ENCODE measurements around the gene PTPN3. TPM values are rescaled to one million over a fixed set of nuclear protein-coding genes. Genes with fewer than 3 reads are reported as not detected.

PTPN3 gene
- total and polyA plus RNA-seq, 2 experiments from 2014 or later: 1.4 to 2.6 TPM

GRCh38 chr9:109496841-109497225 lies 1.3 kb downstream of the PTPN3 start:
- Mint-ChIP-seq H3K9me3 (peaks cover 4% of the 10 kb centered on the region), H3K27ac (no peak overlapping the region), H3K4me3 (peak overlapping the region; percentile 73), H3K36me3 (ENCODE audit: low read depth) (no peaks in the 10 kb centered on the region; the same call in 2 of the 3 replicates), H3K27me3 (ENCODE audit: insufficient read depth, low read depth, poor library complexity) (peaks cover 42% of the 10 kb centered on the region), H3K4me1 (peaks cover 12% of the 10 kb centered on the region)
- Histone ChIP-seq H3K4me2 (peak overlapping the region; percentile 88), H3K27ac (ENCODE audit: low read depth) (no peak overlapping the region), H3F3A (replicated peaks; ENCODE audit: low read depth) (no peaks in the 10 kb centered on the region), H3K79me2 (replicated peaks; ENCODE audit: insufficient read depth) (no peaks in the 10 kb centered on the region), H3K4me1 (ENCODE audit: insufficient read depth) (peaks cover 20% of the 10 kb centered on the region), H2AFZ (no peak overlapping the region), H3K4me3 (peak overlapping the region; percentile 69), H3K9me2 (ENCODE audit: insufficient read depth) (no peaks in the 10 kb centered on the region), H4K20me1 (replicated peaks; ENCODE audit: insufficient read depth) (no peaks in the 10 kb centered on the region; the same call in 1 of the 2 replicates), H3K36me3 (ENCODE audit: insufficient read depth) (no peaks in the 10 kb centered on the region), H3K27me3 (ENCODE audit: insufficient read depth) (peaks cover 65% of the 10 kb centered on the region)
- DNase-seq (ENCODE audit: low spot score) (no peak), ATAC-seq (no peak)
- TF ChIP-seq JUNB (IDR thresholded peaks at IDR 0.05; ENCODE audit: unreplicated experiment) (no peak), CREB1 (CRISPR knock-in tag; IDR thresholded peaks at IDR 0.05; ENCODE audit: low read depth) (no peak), ZNF462 (CRISPR knock-in tag; IDR thresholded peaks at IDR 0.05) (no peak), EZH2 (IDR thresholded peaks at IDR 0.05; ENCODE audit: low read depth, unreplicated experiment) (no peak), CTCF (conservative IDR thresholded peaks at IDR 0.05; ENCODE audit: low read depth in 2 of 2) (no peak), REST (IDR thresholded peaks at IDR 0.05; ENCODE audit: unreplicated experiment) (no peak), EZH2phosphoT487 (IDR thresholded peaks at IDR 0.05; ENCODE audit: unreplicated experiment) (no peak), POLR2AphosphoS5 (IDR thresholded peaks at IDR 0.05; ENCODE audit: low read depth) (no peak), STAT1 (IDR thresholded peaks at IDR 0.05; ENCODE audit: unreplicated experiment) (no peak), ETS1 (IDR thresholded peaks at IDR 0.05) (no peak), ZNF331 (CRISPR knock-in tag; IDR thresholded peaks at IDR 0.05; ENCODE audit: low read depth) (no peak)
